A549 (cell line): Measurements from ENCODE around the gene WDR20. TPM values are rescaled to one million over a fixed set of nuclear protein-coding genes. Genes with fewer than 3 reads are reported as not detected.

Experiments used
- ATAC-seq, 2 experiments: fragments of 200-7000 bp in 1 of 2; fragments of >200 bp in 1 of 2; cut with Nextera tagmentation in 1 of 2; cut with Tn5 transposase in 1 of 2; 3 replicates each; pipeline versions ENCODE4 v1.8.0 to v1.9.1; 2018 to 2020; ENCODE audit warnings: mild to moderate bottlenecking in 1 of 2, moderate library complexity in 1 of 2
- CTCF ChIA-PET: fragments of 300-600 bp; sonication (Branson Sonifier 250); formaldehyde crosslinking; extraction: SDS; loops from one replicate; lab custom pipeline; 2021; ENCODE audit warnings: antibody characterized with exemption, inconsistent platforms; lab: Yijun Ruan, JAX
- POLR2A ChIA-PET: fragments of 350-600 bp; formaldehyde crosslinking; extraction: SDS; loops from one replicate; lab custom pipeline; 2021; ENCODE audit warnings: antibody characterized with exemption, inconsistent platforms; lab: Yijun Ruan, JAX
- DNase-seq, 2 experiments: peaks; one replicate each; pipeline versions ENCODE4 v3.0.0 to v3.0.0-alpha.2; 2011 to 2016; ENCODE audit warnings: low read depth in 1 of 2, low spot score in 1 of 2
- FAIRE-seq: peaks from 2 replicates; lab custom pipeline; 2011; peaks lifted over from hg19 to GRCh38; lab: Jason Lieb, UNC
- H3K27ac ChIP-seq, 2 experiments: fragments of >200 bp; sonication (Bioruptor Twin); formaldehyde crosslinking; 3 replicates each; pipeline ENCODE4 v1.5.1; 2016 to 2017
- H3K4me1 ChIP-seq: fragments of >200 bp; sonication (Bioruptor Twin); formaldehyde crosslinking; 3 replicates; pipeline ENCODE4 v1.6.1; 2016
- H3K4me2 ChIP-seq: fragments of >200 bp; sonication (Bioruptor Twin); formaldehyde crosslinking; 3 replicates; pipeline ENCODE4 v1.6.1; 2016
- H3K4me3 ChIP-seq: fragments of >200 bp; sonication (Bioruptor Twin); formaldehyde crosslinking; 3 replicates; pipeline ENCODE4 v1.5.1; 2016
- H3K9me3 ChIP-seq: fragments of >200 bp; sonication (Bioruptor Twin); formaldehyde crosslinking; 3 replicates; pipeline ENCODE4 v1.6.1; 2016
- CBX2 ChIP-seq: fragments of 200-600 bp; sonication (generic); IDR thresholded peaks from 2 replicates; pipeline ENCODE4 v1.6.1; 2016; ENCODE audit warnings: low read depth, mild to moderate bottlenecking, borderline replicate concordance
- CBX8 ChIP-seq: fragments of 200-600 bp; sonication (generic); IDR thresholded peaks from 2 replicates; pipeline ENCODE4 v1.6.1; 2016
- CEBPB ChIP-seq, 2 experiments: fragments of >200 bp in 1 of 2; sonication (Bioruptor Twin) in 1 of 2; formaldehyde crosslinking in 1 of 2; IDR thresholded peaks; 2 replicates each; pipeline ENCODE4 v1.6.1; 2012 to 2016
- CHD2 ChIP-seq: fragments of 150-350 bp; IDR thresholded peaks from 2 replicates; pipeline ENCODE4 v1.6.1; 2014; ENCODE audit warnings: low read length; ENCODE audit not compliant: partially characterized antibody
- CHD4 ChIP-seq: fragments of 200-600 bp; sonication (generic); IDR thresholded peaks from 2 replicates; pipeline ENCODE4 v1.6.1; 2016; ENCODE audit warnings: antibody characterized with exemption, mild to moderate bottlenecking, borderline replicate concordance
- EHMT2 ChIP-seq: fragments of 200-600 bp; sonication (generic); IDR thresholded peaks from 2 replicates; pipeline ENCODE4 v1.6.1; 2016; ENCODE audit warnings: antibody characterized with exemption, low read depth, mild to moderate bottlenecking, moderate library complexity
- GATA3 ChIP-seq: IDR thresholded peaks from 2 replicates; pipeline ENCODE4 v1.6.1; 2012; ENCODE audit warnings: borderline replicate concordance
- HOXB5 ChIP-seq: fragments of 250-450 bp; sonication (Bioruptor Pico); IDR thresholded peaks from 2 replicates; pipeline ENCODE4 v1.5.0; 2020; ENCODE audit warnings: mild to moderate bottlenecking, moderate library complexity
- JUN ChIP-seq, 2 experiments: fragments of >200 bp; sonication (Bioruptor Twin); formaldehyde crosslinking; IDR thresholded peaks; 2 replicates in 1 of 2; 3 replicates in 1 of 2; pipeline ENCODE4 v1.6.1; 2016 to 2017
- JUNB ChIP-seq: fragments of >200 bp; sonication (Bioruptor Twin); formaldehyde crosslinking; IDR thresholded peaks from 2 replicates; pipeline ENCODE4 v1.6.1; 2016
- MAFK ChIP-seq: fragments of 450-650 bp; IDR thresholded peaks from 2 replicates; pipeline ENCODE4 v1.6.1; 2014; ENCODE audit not compliant: partially characterized antibody
- NFE2L2 ChIP-seq: fragments of 150-350 bp; conservative IDR thresholded peaks from 2 replicates; pipeline ENCODE4 v1.6.1; 2014; ENCODE audit warnings: low read length
- NPAS2 ChIP-seq: fragments of 250-450 bp; sonication (Bioruptor Pico); IDR thresholded peaks from 2 replicates; pipeline ENCODE4 v1.8.0; 2022; ENCODE audit warnings: mild to moderate bottlenecking, moderate library complexity, borderline replicate concordance
- RAD21 ChIP-seq, 2 experiments: fragments of >200 bp in 1 of 2; sonication (Bioruptor Twin) in 1 of 2; formaldehyde crosslinking in 1 of 2; IDR thresholded peaks in 1 of 2; conservative IDR thresholded peaks in 1 of 2; 2 replicates in 1 of 2; 3 replicates in 1 of 2; pipeline ENCODE4 v1.6.1; 2012 to 2018; ENCODE audit warnings: inconsistent platforms in 1 of 2
- SREBF2 ChIP-seq: fragments of 450-650 bp; IDR thresholded peaks from 2 replicates; pipeline ENCODE4 v1.6.1; 2014; ENCODE audit warnings: mild to moderate bottlenecking, moderate library complexity
- ZC3H11A ChIP-seq: fragments of 450-650 bp; IDR thresholded peaks from 2 replicates; pipeline ENCODE4 v1.6.1; 2014; ENCODE audit warnings: antibody characterized with exemption, mild to moderate bottlenecking
- WGBS: methylation state at CpG from one replicate; pipeline ENCODE4 v1.1.6; 2017; ENCODE audit errors: missing lambda C conversion rate; 5-methylcytosine and 5-hydroxymethylcytosine counted together
- polyA plus RNA-seq, 4 experiments: library from polyadenylated mRNA; depleted of rRNA in 3 of 4; stranded (reverse); fragments of >200 nt; fragmentation: RNase III in 1 of 4; extraction: RNeasy Plus Mini Kit Qiagen cat#74134 plus additional on column Dnase treatment in 1 of 4; gene quantifications; 2 replicates in 3 of 4; 3 replicates in 1 of 4; pipeline ENCODE4 v1.2.3, GENCODE V29; 2011 to 2017
- TF ChIP-seq, protein P1 (sequence below): IDR thresholded peaks from 2 replicates; pipeline ENCODE4 v1.6.1; 2012

Gene WDR20
- polyA plus RNA-seq, 2 of the 4 experiments (the other 2 are of a cell fraction): 19.5 to 20.6 TPM

DNA sequence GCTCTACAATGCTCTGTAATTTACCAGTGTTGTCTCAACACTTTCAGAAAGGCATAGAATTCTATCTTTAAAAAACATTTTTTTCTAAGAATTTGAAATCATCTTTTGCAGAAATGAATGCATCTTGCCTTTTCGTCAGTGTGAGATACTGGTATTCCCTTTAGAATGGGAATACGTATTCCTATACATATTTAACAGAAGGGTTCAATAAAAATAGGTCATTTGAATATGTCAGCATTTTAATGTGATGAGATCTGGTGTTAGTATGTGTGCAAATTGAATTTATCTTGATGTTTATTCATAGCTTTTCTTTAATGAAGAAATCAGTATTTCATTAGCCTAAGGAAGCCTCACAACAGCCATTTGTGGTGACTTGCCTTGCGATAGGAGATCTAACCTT lies 44.2 kb downstream of the WDR20 start:
- CTCF ChIA-PET: interaction anchor here (1.4 to 2.7 kb wide), 2 partner anchors 22 to 130 kb away, joined by 3 to 13 read pairs; no protein-coding TSS in a partner anchor
- no peak for FAIRE-seq
- DNase-seq: no peak

DNA sequence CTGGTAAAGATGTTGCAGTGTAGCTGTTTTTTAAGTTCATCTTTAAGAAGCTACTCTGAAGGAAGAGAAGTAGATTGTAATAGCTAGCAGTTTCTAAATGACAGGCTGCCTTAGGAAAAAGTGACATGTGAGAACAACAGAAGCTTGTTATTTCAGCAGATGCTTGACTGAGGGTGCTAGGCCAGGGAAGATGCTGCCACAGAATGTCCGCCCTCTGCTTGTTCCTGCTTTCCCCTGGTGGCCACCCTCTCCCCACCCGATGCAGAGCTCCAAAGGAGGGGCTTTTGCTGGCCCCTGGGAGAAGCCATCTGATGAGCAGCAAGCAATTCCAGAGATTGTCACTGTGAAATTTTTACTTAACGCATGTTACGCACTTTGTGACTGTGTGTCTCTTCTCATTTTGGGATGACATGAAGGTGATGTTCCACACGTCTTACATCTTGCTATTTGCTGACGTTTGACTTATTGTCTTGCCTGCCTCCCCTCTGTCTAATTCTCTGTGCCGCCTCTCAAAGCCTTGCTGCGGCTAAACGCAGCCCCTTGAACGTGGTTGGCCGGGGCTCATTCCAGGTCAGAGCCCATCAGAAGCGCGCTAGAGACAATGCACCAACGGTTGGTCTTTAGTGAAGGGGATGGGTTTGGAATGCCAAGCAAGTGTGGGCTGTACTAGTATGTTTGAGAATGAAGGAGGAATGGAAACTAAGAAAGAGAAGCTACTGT lies 44.8 kb downstream of the WDR20 start:
- Histone ChIP-seq H3K9me3 (no peaks in the 10 kb centered on the region), H3K27ac (peak overlapping the region; percentile 79 to 81), H3K4me3 (no peak overlapping the region), H3K4me1 (peaks cover 66% of the 10 kb centered on the region), H3K4me2 (peak overlapping the region; percentile 69)
- no peak for FAIRE-seq
- no peak for ATAC-seq
- ChIA-PET CTCF (no interaction called here), POLR2A (no interaction called here)
- TF ChIP-seq CBX2: no peak
- no peak for TF ChIP-seq JUN (IDR thresholded peaks at IDR 0.05)
- no peak for TF ChIP-seq ZC3H11A
- no peak for TF ChIP-seq NFE2L2
- peak; percentile 50 for TF ChIP-seq MAFK
- no peak for TF ChIP-seq EHMT2
- TF ChIP-seq HOXB5 (CRISPR knock-in tag): no peak
- no peak for TF ChIP-seq NPAS2 (CRISPR knock-in tag)
- WGBS: 90% methylated on average over 14 of the region's 14 CpGs
- DNase-seq: no peak

More for the DNA sequence above, 44.2 kb downstream of the WDR20 start:
- no peak overlapping the region for H3K4me2 ChIP-seq
- POLR2A ChIA-PET: no interaction called here
- peaks cover 66% of the 10 kb centered on the region for H3K4me1 ChIP-seq
- H3K27ac ChIP-seq: peak overlapping the region; percentile 79 to 81; a peak in 4 of 6 replicates
- 95% methylated on average over 3 of the region's 3 CpGs for WGBS
- H3K4me3 ChIP-seq: no peak overlapping the region
- TF ChIP-seq CBX8 (no peak), CHD4 (no peak), MAFK (peak; percentile 71)
- no peak for ATAC-seq
- no peaks in the 10 kb centered on the region for H3K9me3 ChIP-seq

DNA sequence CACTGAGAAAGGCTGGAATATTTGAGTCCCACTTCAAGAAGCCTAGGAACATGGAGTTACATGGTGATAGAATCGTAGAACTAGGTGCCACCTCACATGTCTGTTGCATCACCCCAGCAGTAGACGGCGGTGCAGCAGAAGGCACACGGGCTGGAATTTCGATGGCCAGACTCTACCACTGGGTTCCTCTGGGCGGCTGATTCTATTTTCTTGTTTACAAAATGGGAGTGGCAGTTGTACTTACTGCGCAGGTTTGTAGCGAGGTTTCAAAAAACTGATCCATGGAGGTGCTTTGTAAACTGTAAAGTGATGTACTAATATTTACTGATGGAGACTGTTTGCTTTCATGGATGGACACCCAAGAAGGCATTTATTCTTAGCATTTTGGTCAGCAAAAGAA lies 45.7 kb downstream of the WDR20 start:
- 7% methylated on average over 8 of the region's 8 CpGs for WGBS
- Histone ChIP-seq H3K4me3 (peak overlapping the region; percentile 13; the same call in 1 of the 3 replicates), H3K4me1 (peaks cover 61% of the 10 kb centered on the region), H3K27ac (peak overlapping the region; percentile 79 to 81), H3K9me3 (no peaks in the 10 kb centered on the region), H3K4me2 (peak overlapping the region; percentile 69)
- POLR2A ChIA-PET: no interaction called here
- TF ChIP-seq CEBPB (IDR thresholded peaks at IDR 0.05) (peak; percentile 57 to 75; a peak in 3 of 4 replicates), GATA3 (peak; percentile 52; the same call in 1 of the 2 replicates), JUN (IDR thresholded peaks at IDR 0.05) (peak; percentile 37 to 54; a peak in 2 of 5 replicates), CBX2 (no peak), RAD21 (conservative IDR thresholded peaks at IDR 0.05 in 1 of 2, IDR thresholded peaks at IDR 0.05 in 1 of 2) (peak; percentile 26 to 29; a peak in 2 of 5 replicates)
- TF ChIP-seq, protein P1, sequence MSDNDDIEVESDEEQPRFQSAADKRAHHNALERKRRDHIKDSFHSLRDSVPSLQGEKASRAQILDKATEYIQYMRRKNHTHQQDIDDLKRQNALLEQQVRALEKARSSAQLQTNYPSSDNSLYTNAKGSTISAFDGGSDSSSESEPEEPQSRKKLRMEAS: peak; percentile 80
- CTCF ChIA-PET: no interaction called here
- DNase-seq (peak; percentile 82 to 88), FAIRE-seq (no peak), ATAC-seq (peak; percentile 83 to 95)

DNA sequence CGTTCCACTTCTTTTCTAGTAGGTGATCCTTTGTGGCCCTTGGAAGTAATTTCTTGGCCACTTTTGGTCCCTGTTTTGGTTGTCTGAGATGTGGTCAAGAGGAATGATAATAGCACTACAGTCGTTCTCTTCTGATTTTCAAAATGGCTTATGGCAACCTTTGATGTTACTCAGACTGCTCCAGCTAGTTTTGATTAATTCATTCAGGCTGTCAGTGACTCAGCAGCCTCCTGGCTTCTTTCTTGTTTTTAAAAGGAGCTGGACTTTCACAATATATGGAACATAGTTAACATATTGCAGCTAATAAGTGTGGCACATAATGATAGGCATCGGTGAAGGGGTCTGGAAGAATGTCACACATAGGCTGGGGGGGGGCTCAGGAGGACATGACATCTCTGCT lies 47.3 kb downstream of the WDR20 start:
- peak; percentile 25 to 34 for DNase-seq
- TF ChIP-seq CHD2 (no peak), JUNB (no peak), HOXB5 (CRISPR knock-in tag) (peak; percentile 96), SREBF2 (no peak)
- TF ChIP-seq, all 56 proteins: peak for 1
- ATAC-seq (peak; percentile 51 to 55; a peak in 4 of 6 replicates), FAIRE-seq (no peak)
- Histone ChIP-seq H3K4me3 (no peak overlapping the region), H3K27ac (peak overlapping the region; percentile 79 to 81), H3K4me2 (peak overlapping the region; percentile 69), H3K4me1 (peaks cover 65% of the 10 kb centered on the region), H3K9me3 (no peaks in the 10 kb centered on the region)
- ChIA-PET CTCF (interaction anchor here (1.0 to 1.4 kb wide), 4 partner anchors 49 to 225 kb away, joined by 3 to 4 read pairs (median 4); no protein-coding TSS in a partner anchor), POLR2A (interaction anchor here (0.7 kb wide), 2 partner anchors 27 to 268 kb away, joined by 3 read pairs; no protein-coding TSS in a partner anchor)
- 48% methylated on average over 3 of the region's 3 CpGs for WGBS
